Activated CD4-positive, alpha-beta T cell treated with anti-CD3 and anti-CD28 coated beads, Interleukin-2, amount 10 ng/mL, durations not matched to agents 24 days and 14 days (primary cell): Measurements from ENCODE around the gene SAMD9. TPM values are rescaled to one million over a fixed set of nuclear protein-coding genes. Genes with fewer than 3 reads are reported as not detected.
"Not testable (repeated sequence)": the region's sequence is repeated elsewhere in the genome, so short reads cannot be mapped to it uniquely, and the experiment has no call there.

ENCODE experiments used
- DNase-seq: peaks from one replicate; pipeline ENCODE4 v3.0.0; 2022
- H3K27ac Mint-ChIP-seq: one replicate; pipeline ENCODE4 v1.8.0; 2022; ENCODE audit warnings: mild to moderate bottlenecking, mixed read lengths
- H3K27me3 Mint-ChIP-seq: one replicate; pipeline ENCODE4 v1.8.0; 2022; ENCODE audit warnings: mixed read lengths
- H3K36me3 Mint-ChIP-seq: one replicate; pipeline ENCODE4 v1.8.0; 2022; ENCODE audit warnings: low read depth, mild to moderate bottlenecking, mixed read lengths
- H3K4me1 Mint-ChIP-seq: one replicate; pipeline ENCODE4 v1.8.0; 2021; ENCODE audit warnings: mixed read lengths
- H3K4me3 Mint-ChIP-seq: one replicate; pipeline ENCODE4 v1.8.0; 2022; ENCODE audit warnings: mild to moderate bottlenecking, moderate library complexity, mixed read lengths
- H3K9me3 Mint-ChIP-seq: one replicate; pipeline ENCODE4 v1.8.0; 2021; ENCODE audit warnings: mixed read lengths
- intact Hi-C: fragments of 100-400 bp; cut with micrococcal nuclease; formaldehyde crosslinking; loops from one replicate; pipeline ENCODE4 v1.15.1; 2023
- total RNA-seq: library from RNA; stranded (reverse); gene quantifications from 2 replicates; pipeline ENCODE4 v1.2.3, GENCODE V29; 2022

Gene SAMD9
- total RNA-seq, 1 donor from 2014 or later, result 8.6 TPM

- H3K4me1 Mint-ChIP-seq, result peaks cover 36% of the 10 kb centered on the region
- peak overlapping the region; percentile 95 for H3K4me3 Mint-ChIP-seq
- no peaks in the 10 kb centered on the region for H3K27me3 Mint-ChIP-seq
- intact Hi-C loops, result no loop called here
- peak overlapping the region; percentile 89 for H3K27ac Mint-ChIP-seq
- no peak for DNase-seq
- H3K36me3 Mint-ChIP-seq, result peaks cover 23% of the 10 kb centered on the region
- peaks cover 5% of the 10 kb centered on the region for H3K9me3 Mint-ChIP-seq
Observed at GRCh38 chr7:93145354-93145753, 27.6 kb upstream of the SAMD9 start.

- Mint-ChIP-seq H3K36me3 (peaks cover 36% of the 10 kb centered on the region), H3K9me3 (peaks cover 6% of the 10 kb centered on the region), H3K27me3 (no peaks in the 10 kb centered on the region), H3K4me3 (no peak overlapping the region), H3K27ac (no peak overlapping the region), H3K4me1 (peaks cover 22% of the 10 kb centered on the region)
- no peak for DNase-seq
- intact Hi-C loops, result no loop called here
Observed at GRCh38 chr7:93142127-93142526, 24.3 kb upstream of the SAMD9 start.

GRCh38 chr7:93140582-93141191 lies 22.9 kb upstream of the SAMD9 start:
- Mint-ChIP-seq H3K4me3 (no peak overlapping the region), H3K4me1 (peaks cover 14% of the 10 kb centered on the region), H3K27me3 (no peaks in the 10 kb centered on the region), H3K27ac (no peak overlapping the region), H3K9me3 (peaks cover 6% of the 10 kb centered on the region), H3K36me3 (peaks cover 42% of the 10 kb centered on the region)
- intact Hi-C loops, result no loop called here
- DNase-seq, result no peak

GRCh38 chr7:93138576-93138975 lies 20.8 kb upstream of the SAMD9 start:
- H3K4me3 Mint-ChIP-seq, result no peak overlapping the region

GRCh38 chr7:93133005-93133404 lies 15.2 kb upstream of the SAMD9 start:
- Mint-ChIP-seq H3K27ac (no peak overlapping the region), H3K27me3 (no peaks in the 10 kb centered on the region), H3K36me3 (peaks cover 83% of the 10 kb centered on the region), H3K9me3 (peaks cover 37% of the 10 kb centered on the region), H3K4me3 (no peak overlapping the region), H3K4me1 (peaks cover 2% of the 10 kb centered on the region)
- no peak for DNase-seq
- intact Hi-C loops, result no loop called here

More at GRCh38 chr7:93138576-93138975, 20.8 kb upstream of the SAMD9 start:
- no peaks in the 10 kb centered on the region for H3K27me3 Mint-ChIP-seq
- no peak for DNase-seq
- no peak overlapping the region for H3K27ac Mint-ChIP-seq
- intact Hi-C loops, result no loop called here
- H3K4me1 Mint-ChIP-seq, result peaks cover 6% of the 10 kb centered on the region
- H3K36me3 Mint-ChIP-seq, result peaks cover 50% of the 10 kb centered on the region
- H3K9me3 Mint-ChIP-seq, result peaks cover 21% of the 10 kb centered on the region

- Mint-ChIP-seq H3K27ac (no peak overlapping the region), H3K9me3 (peaks cover 37% of the 10 kb centered on the region), H3K4me1 (peaks cover 2% of the 10 kb centered on the region)
Observed at GRCh38 chr7:93132216-93132615, 14.4 kb upstream of the SAMD9 start.

GRCh38 chr7:93126954-93127353 lies 9.2 kb upstream of the SAMD9 start:
- H3K4me1 Mint-ChIP-seq, H3K27ac Mint-ChIP-seq, DNase-seq, H3K4me3 Mint-ChIP-seq, H3K27me3 Mint-ChIP-seq, intact Hi-C loops: not testable (repeated sequence)
- Mint-ChIP-seq H3K9me3 (peaks cover 61% of the 10 kb centered on the region), H3K36me3 (peaks cover 73% of the 10 kb centered on the region)

More at GRCh38 chr7:93132216-93132615, 14.4 kb upstream of the SAMD9 start:
- intact Hi-C loops, result no loop called here
- H3K36me3 Mint-ChIP-seq, result peaks cover 76% of the 10 kb centered on the region
- H3K4me3 Mint-ChIP-seq, result no peak overlapping the region
- H3K27me3 Mint-ChIP-seq, result no peaks in the 10 kb centered on the region
- DNase-seq, result no peak

GRCh38 chr7:93123532-93123931 lies 5.8 kb upstream of the SAMD9 start:
- H3K27ac Mint-ChIP-seq, DNase-seq, H3K27me3 Mint-ChIP-seq, intact Hi-C loops, H3K4me3 Mint-ChIP-seq: not testable (repeated sequence)
- peaks cover 76% of the 10 kb centered on the region for H3K36me3 Mint-ChIP-seq
- peaks cover 10% of the 10 kb centered on the region for H3K4me1 Mint-ChIP-seq
- H3K9me3 Mint-ChIP-seq, result peaks cover 58% of the 10 kb centered on the region

GRCh38 chr7:93120592-93121549 lies 3.1 kb upstream of the SAMD9 start:
- no peaks in the 10 kb centered on the region for H3K27me3 Mint-ChIP-seq
- H3K27ac Mint-ChIP-seq, result no peak overlapping the region
- H3K4me3 Mint-ChIP-seq, result no peak overlapping the region
- peaks cover 68% of the 10 kb centered on the region for H3K36me3 Mint-ChIP-seq
- H3K9me3 Mint-ChIP-seq, result peaks cover 46% of the 10 kb centered on the region
- DNase-seq, result no peak
- intact Hi-C loops, result no loop called here
- peaks cover 32% of the 10 kb centered on the region for H3K4me1 Mint-ChIP-seq

GRCh38 chr7:93119191-93119905 lies 1.6 kb upstream of the SAMD9 start:
- peaks cover 35% of the 10 kb centered on the region for H3K9me3 Mint-ChIP-seq
- intact Hi-C loops, result loop anchor here (2.0 to 10.0 kb wide), 6 partner anchors 65 to 987 kb away; partner anchors contain the start of genes ANKIB1, CYP51A1 and KRIT1
- H3K4me3 Mint-ChIP-seq, result no peak overlapping the region
- peaks cover 68% of the 10 kb centered on the region for H3K36me3 Mint-ChIP-seq
- H3K27ac Mint-ChIP-seq, result no peak overlapping the region
- H3K4me1 Mint-ChIP-seq, result peaks cover 47% of the 10 kb centered on the region
- H3K27me3 Mint-ChIP-seq, result no peaks in the 10 kb centered on the region
- no peak for DNase-seq

GRCh38 chr7:93117327-93117726 lies 452 bp downstream of the SAMD9 start:
- H3K27ac Mint-ChIP-seq, result peak overlapping the region; percentile 90
- intact Hi-C loops, result loop anchor here (1.0 to 10.0 kb wide), 7 partner anchors 215 to 985 kb away; partner anchors contain the start of genes ANKIB1, CDK6, CYP51A1 and KRIT1
- H3K9me3 Mint-ChIP-seq, result peaks cover 33% of the 10 kb centered on the region
- H3K4me3 Mint-ChIP-seq, result peak overlapping the region; percentile 90
- peak; percentile 60 for DNase-seq
- no peaks in the 10 kb centered on the region for H3K27me3 Mint-ChIP-seq
- peaks cover 70% of the 10 kb centered on the region for H3K36me3 Mint-ChIP-seq
- peaks cover 57% of the 10 kb centered on the region for H3K4me1 Mint-ChIP-seq

GRCh38 chr7:93115796-93116195 lies 2.0 kb downstream of the SAMD9 start:
- no peak for DNase-seq
- Mint-ChIP-seq H3K4me1 (peaks cover 63% of the 10 kb centered on the region), H3K9me3 (peaks cover 40% of the 10 kb centered on the region), H3K36me3 (peaks cover 70% of the 10 kb centered on the region), H3K27ac (peak overlapping the region; percentile 90), H3K27me3 (no peaks in the 10 kb centered on the region), H3K4me3 (peak overlapping the region; percentile 90)
- intact Hi-C loops, result loop anchor here (2.0 to 10.0 kb wide), 6 partner anchors 213 to 983 kb away; partner anchors contain the start of genes ANKIB1, CYP51A1, KRIT1 and PEX1

GRCh38 chr7:93108003-93108402 lies 9.8 kb downstream of the SAMD9 start:
- intact Hi-C loops, result no loop called here
- peaks cover 95% of the 10 kb centered on the region for H3K36me3 Mint-ChIP-seq

More at GRCh38 chr7:93108003-93108402, 9.8 kb downstream of the SAMD9 start:
- no peak overlapping the region for H3K27ac Mint-ChIP-seq
- peaks cover 46% of the 10 kb centered on the region for H3K9me3 Mint-ChIP-seq
- no peak for DNase-seq
- no peaks in the 10 kb centered on the region for H3K27me3 Mint-ChIP-seq
- H3K4me1 Mint-ChIP-seq, result peaks cover 9% of the 10 kb centered on the region
- H3K4me3 Mint-ChIP-seq, result no peak overlapping the region
